ENCODE measurements around the gene GASK1A.
"Not testable (repeated sequence)": the region's sequence is repeated elsewhere in the genome, so short reads cannot be mapped to it uniquely, and the experiment has no call there.

Gene GASK1A

DNA sequence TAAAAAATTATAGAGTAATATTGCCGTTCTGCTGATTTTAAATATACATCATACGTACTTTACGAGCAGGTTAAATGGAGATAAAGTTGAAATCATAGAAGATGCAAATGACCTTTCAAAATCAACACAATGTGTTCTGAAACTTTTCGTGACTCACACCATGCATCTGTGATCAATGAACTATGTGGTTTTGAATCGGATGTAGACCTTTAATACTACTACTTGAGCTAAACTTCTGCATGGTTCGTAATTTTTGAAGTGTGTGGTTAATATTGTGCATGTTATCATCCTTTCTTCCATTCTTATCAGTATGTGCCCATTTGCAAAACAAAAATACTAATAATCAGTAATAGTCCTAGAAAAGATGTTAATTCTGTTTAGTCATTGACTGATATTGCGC is 58.9 kb downstream of the GASK1A start:
- no peak overlapping the region for H3K4me3 ChIP-seq (replicated peaks; ENCODE audit: low read depth, low read length)
- no peak for DNase-seq (ENCODE audit: extremely low read depth, low read depth)
- TF ChIP-seq, protein P1, sequence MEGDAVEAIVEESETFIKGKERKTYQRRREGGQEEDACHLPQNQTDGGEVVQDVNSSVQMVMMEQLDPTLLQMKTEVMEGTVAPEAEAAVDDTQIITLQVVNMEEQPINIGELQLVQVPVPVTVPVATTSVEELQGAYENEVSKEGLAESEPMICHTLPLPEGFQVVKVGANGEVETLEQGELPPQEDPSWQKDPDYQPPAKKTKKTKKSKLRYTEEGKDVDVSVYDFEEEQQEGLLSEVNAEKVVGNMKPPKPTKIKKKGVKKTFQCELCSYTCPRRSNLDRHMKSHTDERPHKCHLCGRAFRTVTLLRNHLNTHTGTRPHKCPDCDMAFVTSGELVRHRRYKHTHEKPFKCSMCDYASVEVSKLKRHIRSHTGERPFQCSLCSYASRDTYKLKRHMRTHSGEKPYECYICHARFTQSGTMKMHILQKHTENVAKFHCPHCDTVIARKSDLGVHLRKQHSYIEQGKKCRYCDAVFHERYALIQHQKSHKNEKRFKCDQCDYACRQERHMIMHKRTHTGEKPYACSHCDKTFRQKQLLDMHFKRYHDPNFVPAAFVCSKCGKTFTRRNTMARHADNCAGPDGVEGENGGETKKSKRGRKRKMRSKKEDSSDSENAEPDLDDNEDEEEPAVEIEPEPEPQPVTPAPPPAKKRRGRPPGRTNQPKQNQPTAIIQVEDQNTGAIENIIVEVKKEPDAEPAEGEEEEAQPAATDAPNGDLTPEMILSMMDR (IDR thresholded peaks at IDR 0.05; ENCODE audit: low read depth, low read length, missing control alignments) = no peak

DNA sequence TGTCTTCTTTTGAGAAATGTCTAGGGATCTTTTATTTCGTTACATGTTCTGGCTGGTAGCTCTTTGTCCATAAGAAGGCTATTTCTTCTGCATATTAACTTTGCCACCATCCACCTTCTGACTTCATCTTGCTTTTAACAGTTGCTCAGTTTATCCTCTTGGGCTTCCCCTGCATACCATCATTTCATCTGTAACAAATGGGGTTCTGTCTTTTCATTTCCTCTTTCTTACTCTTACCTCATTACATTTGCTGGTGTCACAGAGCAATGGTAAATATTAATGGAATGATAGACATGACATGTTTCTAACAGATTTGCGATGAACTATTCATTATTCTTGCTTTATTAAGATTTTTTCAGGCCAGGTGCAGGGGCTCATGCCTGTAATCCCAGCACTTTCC is 62.4 kb downstream of the GASK1A start:
- DNase-seq (ENCODE audit: extremely low read depth, low read depth) = no peak
- no peak overlapping the region for H3K4me3 ChIP-seq (replicated peaks; ENCODE audit: low read depth, low read length)
- TF ChIP-seq, protein P1 (IDR thresholded peaks at IDR 0.05; ENCODE audit: low read depth, low read length, missing control alignments) = no peak

DNA sequence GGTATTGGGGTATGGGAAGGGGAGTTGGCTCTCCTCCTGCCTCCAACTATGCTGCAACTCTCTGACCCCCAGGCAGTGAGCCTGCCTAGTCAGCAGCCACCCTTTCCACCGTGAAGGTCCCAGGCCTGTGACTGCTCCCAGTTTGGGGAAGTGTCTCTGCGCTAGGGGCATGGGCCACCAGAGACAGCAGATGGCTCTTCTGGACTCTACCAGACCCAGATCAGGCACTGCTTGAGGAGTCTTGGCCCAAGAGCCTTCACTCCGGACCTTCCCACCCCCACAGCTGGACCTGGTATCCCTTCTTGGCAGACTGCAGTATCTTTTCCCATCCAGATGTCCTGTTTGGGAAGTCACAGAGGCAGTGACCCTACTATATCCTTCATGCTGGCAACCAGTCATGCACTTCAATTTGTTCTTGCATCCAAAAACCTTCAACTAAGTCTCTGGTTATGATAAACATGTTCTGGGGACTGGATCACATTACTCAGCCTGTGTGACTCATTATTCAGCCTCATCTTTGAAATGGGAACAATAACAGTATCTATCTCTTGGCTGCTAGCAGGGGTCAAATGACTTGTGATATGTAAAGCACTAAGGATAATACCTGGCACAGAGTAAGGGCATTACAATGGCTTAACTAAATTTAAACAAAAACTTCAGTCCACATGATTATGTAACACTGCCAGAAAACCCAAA is 64.1 kb downstream of the GASK1A start:
- H3K4me3 ChIP-seq (replicated peaks; ENCODE audit: low read depth, low read length) = no peak overlapping the region
- TF ChIP-seq, protein P1 (IDR thresholded peaks at IDR 0.05; ENCODE audit: low read depth, low read length, missing control alignments) = no peak
- no peak for DNase-seq (ENCODE audit: extremely low read depth, low read depth)

DNA sequence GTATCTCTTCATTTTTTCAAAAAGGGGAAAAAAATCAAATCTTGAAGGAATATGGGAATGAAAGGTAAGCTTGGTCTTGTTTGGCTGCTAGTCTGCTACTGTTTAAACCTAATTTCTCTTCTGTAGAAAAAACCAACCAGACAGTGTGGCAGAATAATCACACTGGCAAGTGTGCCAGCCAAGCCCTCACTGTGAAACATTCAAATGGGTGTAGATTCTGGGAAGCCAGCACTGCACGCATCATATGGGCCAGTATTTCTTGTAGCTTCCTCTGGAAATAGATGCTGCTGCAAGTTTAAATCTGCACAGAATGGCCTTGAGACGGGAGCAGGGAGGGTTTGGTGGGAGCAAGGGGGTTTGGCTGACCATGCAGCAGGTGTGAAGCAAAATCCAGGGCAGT is 64.7 kb downstream of the GASK1A start:
- TF ChIP-seq, protein P1 (IDR thresholded peaks at IDR 0.05; ENCODE audit: low read depth, low read length, missing control alignments) = no peak
- H3K4me3 ChIP-seq (replicated peaks; ENCODE audit: low read depth, low read length) = no peak overlapping the region
- no peak for DNase-seq (ENCODE audit: extremely low read depth, low read depth)

DNA sequence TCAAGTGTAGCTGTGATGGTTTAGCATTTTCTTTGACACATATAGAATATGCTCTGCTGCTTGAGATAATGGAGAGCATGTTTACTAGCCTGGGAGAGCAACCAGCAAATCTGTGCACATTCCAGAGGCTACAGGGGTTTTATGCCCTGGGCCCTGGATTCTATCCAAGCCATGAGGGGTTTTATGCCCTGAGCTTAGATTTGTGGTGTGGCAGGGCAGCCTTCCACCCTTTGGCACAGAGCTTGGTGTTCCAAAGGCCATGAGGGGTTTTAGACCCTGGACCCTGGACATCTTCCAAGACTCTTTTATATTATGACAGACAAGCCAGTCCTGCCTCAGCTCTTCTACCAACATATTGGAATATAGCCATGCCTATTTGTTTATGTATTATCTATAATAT is 66.0 kb downstream of the GASK1A start:
- H3K4me3 ChIP-seq (replicated peaks; ENCODE audit: low read depth, low read length); DNase-seq (ENCODE audit: extremely low read depth, low read depth): not testable (repeated sequence)

DNA sequence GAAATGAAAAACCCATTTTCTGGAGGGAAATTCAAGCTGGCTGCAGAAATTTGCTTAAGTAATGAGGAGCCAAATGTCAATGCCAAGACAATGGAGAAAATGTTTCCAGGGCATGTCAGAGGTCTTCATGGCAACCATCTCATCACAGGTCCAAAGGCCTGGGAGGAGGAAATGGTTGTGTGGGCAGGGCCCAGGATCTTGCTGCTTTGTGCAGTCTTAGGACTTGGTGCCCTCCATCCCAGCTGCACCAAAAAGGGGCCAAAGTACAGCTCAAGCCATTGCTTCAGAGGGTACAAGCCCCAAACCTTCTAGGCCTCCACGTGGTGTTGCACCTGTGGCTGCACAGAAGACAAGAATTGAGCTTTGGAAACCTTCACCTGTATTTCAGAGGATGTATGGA is 67.5 kb downstream of the GASK1A start:
- TF ChIP-seq, protein P1 (IDR thresholded peaks at IDR 0.05; ENCODE audit: low read depth, low read length, missing control alignments) = no peak
- no peak overlapping the region for H3K4me3 ChIP-seq (replicated peaks; ENCODE audit: low read depth, low read length)
- no peak for DNase-seq (ENCODE audit: extremely low read depth, low read depth)

DNA sequence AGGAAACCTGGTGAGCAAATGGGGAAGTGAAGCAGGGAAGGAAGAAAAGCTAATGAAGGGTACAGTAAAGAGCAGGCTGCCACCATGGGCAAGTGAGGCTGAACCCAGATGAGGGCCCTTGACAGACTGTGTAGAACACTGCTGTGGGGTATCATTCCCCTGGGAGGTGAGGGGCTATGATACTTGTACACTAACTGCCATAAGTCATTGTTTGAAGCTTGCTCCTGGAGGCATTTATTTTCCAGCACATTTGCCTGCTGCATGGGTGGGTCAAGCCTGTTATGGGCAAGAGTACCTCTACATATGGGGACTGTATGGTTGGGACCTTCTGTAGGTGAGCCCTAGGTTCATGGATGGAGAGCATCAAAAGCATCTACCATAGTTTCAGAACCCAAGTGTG is 69.4 kb downstream of the GASK1A start:
- no peak overlapping the region for H3K4me3 ChIP-seq (replicated peaks; ENCODE audit: low read depth, low read length)
- TF ChIP-seq, protein P1 (IDR thresholded peaks at IDR 0.05; ENCODE audit: low read depth, low read length, missing control alignments) = no peak
- DNase-seq (ENCODE audit: extremely low read depth, low read depth) = no peak
